IMR-90 (cell line): ENCODE data around the gene ARHGAP19. TPM values are rescaled to one million over a fixed set of nuclear protein-coding genes. Genes with fewer than 3 reads are reported as not detected.

Source experiments
- ATAC-seq: fragments of 200-7000 bp; cut with Tn5 transposase; 2 replicates; pipeline ENCODE4 v1.9.1; 2020; ENCODE audit warnings: low read depth, mild to moderate bottlenecking, moderate library complexity
- BruUV-seq: library from RNA; stranded (reverse); fragments of 400-500 nt; replicated peaks from 2 replicates; lab custom pipeline; 2021; lab: Mats Ljungman, UMichigan
- CTCF ChIA-PET: fragments of 300-600 bp; formaldehyde crosslinking; extraction: SDS; loops from one replicate; lab custom pipeline; 2021; ENCODE audit warnings: antibody characterized with exemption; lab: Yijun Ruan, JAX
- POLR2A ChIA-PET: fragments of 300-600 bp; sonication (Branson Sonifier 250); formaldehyde crosslinking; loops from one replicate; lab custom pipeline; 2022; ENCODE audit warnings: antibody characterized with exemption; ENCODE audit not compliant: unreplicated experiment; lab: Charles Lee
- DNase-seq: peaks from one replicate; pipeline ENCODE4 v3.0.0; 2013
- H2AFZ ChIP-seq: replicated peaks from 2 replicates; pipeline ENCODE3; 2013; ENCODE audit warnings: low read length, mild to moderate bottlenecking; ENCODE audit not compliant: poor library complexity
- H2AK5ac ChIP-seq: 2 replicates; pipeline ENCODE4 v1.6.1; 2013; ENCODE audit warnings: low read depth, low read length, inconsistent platforms
- H2AK9ac ChIP-seq: replicated peaks from 2 replicates; pipeline ENCODE3; 2013; ENCODE audit warnings: mild to moderate bottlenecking, low read depth, low read length, moderate library complexity; ENCODE audit not compliant: poor library complexity
- H2BK120ac ChIP-seq: 2 replicates; pipeline ENCODE4 v1.6.1; 2013; ENCODE audit warnings: low read depth, low read length, inconsistent platforms
- H2BK15ac ChIP-seq: 3 replicates; pipeline ENCODE4 v1.6.1; 2013; ENCODE audit warnings: low read depth, low read length, inconsistent platforms
- H2BK20ac ChIP-seq: 2 replicates; pipeline ENCODE4 v1.6.1; 2013; ENCODE audit warnings: low read depth, mild to moderate bottlenecking, inconsistent platforms, low read length, moderate library complexity
- H2BK5ac ChIP-seq: 2 replicates; pipeline ENCODE4 v1.6.1; 2013; ENCODE audit warnings: mild to moderate bottlenecking, low read depth, low read length, inconsistent platforms; ENCODE audit not compliant: poor library complexity, severe bottlenecking
- H3K14ac ChIP-seq: replicated peaks from 2 replicates; pipeline ENCODE4 v1.6.1; 2013; ENCODE audit warnings: low read depth, low read length, inconsistent platforms
- H3K18ac ChIP-seq: 2 replicates; pipeline ENCODE4 v1.6.1; 2013; ENCODE audit warnings: low read depth, low read length, control low read depth
- H3K23ac ChIP-seq: 2 replicates; pipeline ENCODE4 v1.6.1; 2013; ENCODE audit warnings: low read depth, low read length, inconsistent platforms
- H3K27ac ChIP-seq: 2 replicates; pipeline ENCODE4 v1.5.1; 2013; ENCODE audit warnings: mild to moderate bottlenecking, control low read depth, low read length; ENCODE audit not compliant: insufficient read depth
- H3K27me3 ChIP-seq: 2 replicates; pipeline ENCODE4 v1.6.1; 2013; ENCODE audit warnings: low read length; ENCODE audit not compliant: control insufficient read depth, insufficient read depth
- H3K36me3 ChIP-seq: 2 replicates; pipeline ENCODE4 v1.6.1; 2013; ENCODE audit warnings: low read length, mixed read lengths; ENCODE audit not compliant: control insufficient read depth, insufficient read depth
- H3K4ac ChIP-seq: 2 replicates; pipeline ENCODE4 v1.6.1; 2013; ENCODE audit warnings: low read depth, low read length, inconsistent platforms
- H3K4me1 ChIP-seq: 2 replicates; pipeline ENCODE4 v1.6.1; 2013; ENCODE audit warnings: low read length, mixed read lengths; ENCODE audit not compliant: control insufficient read depth, insufficient read depth
- H3K4me2 ChIP-seq: 2 replicates; pipeline ENCODE4 v1.6.1; 2013; ENCODE audit warnings: low read depth, mild to moderate bottlenecking, control low read depth, low read length, moderate library complexity
- H3K4me3 ChIP-seq: 2 replicates; pipeline ENCODE4 v1.5.1; 2013; ENCODE audit warnings: low read depth, mild to moderate bottlenecking, control low read depth, low read length, moderate library complexity; ENCODE audit not compliant: insufficient read depth
- H3K56ac ChIP-seq: 2 replicates; pipeline ENCODE4 v1.6.1; 2013; ENCODE audit warnings: low read length, inconsistent platforms; ENCODE audit not compliant: insufficient read depth; ENCODE audit errors: extremely low read depth
- H3K79me1 ChIP-seq, 2 experiments: 2 replicates each; pipeline ENCODE4 v1.6.1; 2013; ENCODE audit warnings: low read length in 2 of 2, inconsistent platforms in 1 of 2, low read depth in 1 of 2
- H3K9ac ChIP-seq: 2 replicates; pipeline ENCODE4 v1.6.1; 2013; ENCODE audit warnings: low read depth, low read length, control low read depth
- H3K9me1 ChIP-seq: 2 replicates; pipeline ENCODE4 v1.6.1; 2013; ENCODE audit warnings: low read length, inconsistent platforms; ENCODE audit not compliant: insufficient read depth
- H3K9me3 ChIP-seq: 2 replicates; pipeline ENCODE4 v1.6.1; 2013; ENCODE audit warnings: low read length; ENCODE audit not compliant: control insufficient read depth, insufficient read depth
- H4K20me1 ChIP-seq: 2 replicates; pipeline ENCODE4 v1.6.1; 2013; ENCODE audit warnings: low read length, inconsistent platforms; ENCODE audit not compliant: insufficient read depth
- H4K5ac ChIP-seq: 2 replicates; pipeline ENCODE4 v1.6.1; 2013; ENCODE audit warnings: mild to moderate bottlenecking, low read depth, low read length, control low read depth
- H4K8ac ChIP-seq, 2 experiments: 2 replicates each; pipeline ENCODE4 v1.6.1; 2013; ENCODE audit warnings: low read depth in 2 of 2, low read length in 2 of 2, control low read depth in 1 of 2, inconsistent platforms in 1 of 2
- H4K91ac ChIP-seq: 2 replicates; pipeline ENCODE4 v1.6.1; 2013; ENCODE audit warnings: low read depth, low read length, inconsistent platforms; ENCODE audit not compliant: insufficient read depth
- CEBPB ChIP-seq: IDR thresholded peaks from 2 replicates; pipeline ENCODE4 v1.6.1; 2012; ENCODE audit warnings: low read depth, low read length, improper control_type of control experiment
- MXI1 ChIP-seq: IDR thresholded peaks from 2 replicates; pipeline ENCODE4 v1.6.1; 2012; ENCODE audit warnings: low read depth, mild to moderate bottlenecking, low read length, moderate library complexity, borderline replicate concordance
- WGBS, 2 experiments: methylation state at CpG; one replicate each; pipeline versions ENCODE4 v1.1.5 to v1.1.7; 2013; ENCODE audit warnings: missing lambda C conversion rate in 2 of 2; ENCODE audit not compliant: insufficient read length in 1 of 2; ENCODE audit errors: extremely low coverage in 2 of 2; 5-methylcytosine and 5-hydroxymethylcytosine counted together
- dilution Hi-C: fragments of 300-500 bp; cut with HindIII; formaldehyde crosslinking; loops from one replicate; pipeline ENCODE4 v1.14.3; 2018; ENCODE audit warnings: low sequenced_read_pairs; ENCODE audit not compliant: unreplicated experiment
- in situ Hi-C: fragments of 300-500 bp; cut with MboI; formaldehyde crosslinking; loops from 3 replicates; pipeline ENCODE4 v1.14.3; 2019; ENCODE audit warnings: low sequenced_read_pairs, inconsistent platforms, mixed read lengths
- intact Hi-C: fragments of 100-400 bp; cut with micrococcal nuclease; formaldehyde crosslinking; loops from 2 replicates; pipeline ENCODE4 v1.10.0; 2022
- polyA plus RNA-seq, 3 experiments: library from polyadenylated mRNA; depleted of rRNA; stranded (reverse); fragments of >200 nt; gene quantifications; 2 replicates each; pipeline ENCODE4 v1.2.3, GENCODE V29; 2012; ENCODE audit warnings: low replicate concordance in 1 of 3
- total RNA-seq: library from RNA; depleted of rRNA; stranded (reverse); fragments of >200 nt; gene quantifications from 2 replicates; pipeline ENCODE4 v1.2.3, GENCODE V29; 2012

Gene ARHGAP19
- total and polyA plus RNA-seq, 2 of the 4 experiments (the other 2 are of a cell fraction), result 6.3 to 7.0 TPM

- ChIA-PET CTCF (interaction anchor here (0.6 to 2.2 kb wide), 16 partner anchors 7 to 474 kb away, joined by 3 to 23 read pairs (median 4); partner anchors contain the start of gene FRAT1), POLR2A (no interaction called here)
- Histone ChIP-seq H4K91ac (no peak overlapping the region), H3K9ac (no peak overlapping the region), H3K4me3 (no peak overlapping the region), H3K4me1 (peaks cover 6% of the 10 kb centered on the region; the same call in 1 of the 2 replicates), H2BK5ac (peak overlapping the region; percentile 23), H3K18ac (no peak overlapping the region), H2AFZ (peak overlapping the region; percentile 35), H3K14ac (no peak overlapping the region; the same call in 1 of the 2 replicates), H4K8ac (peak overlapping the region in 1 of 2 experiments; percentile 39; a peak in 1 of 4 replicates), H4K5ac (no peak overlapping the region), H2AK9ac (no peak overlapping the region), H3K36me3 (no peaks in the 10 kb centered on the region), H2BK20ac (no peak overlapping the region), H2AK5ac (no peak overlapping the region), H4K20me1 (no peaks in the 10 kb centered on the region), H2BK15ac (no peak overlapping the region), H3K23ac (no peak overlapping the region), H2BK120ac (no peak overlapping the region), H3K27me3 (no peaks in the 10 kb centered on the region), H3K9me3 (no peaks in the 10 kb centered on the region), H3K79me1 (peaks cover 15 to 35% of the 10 kb centered on the region in 2 experiments; a peak in 3 of 4 replicates), H3K27ac (no peak overlapping the region), H3K4me2 (peak overlapping the region; percentile 51), H3K4ac (no peak overlapping the region), H3K56ac (no peak overlapping the region), H3K9me1 (peaks cover 4% of the 10 kb centered on the region; the same call in 1 of the 2 replicates)
- ATAC-seq (peak; percentile 25), DNase-seq (peak; percentile 42)
- 40% methylated on average over 1 of the region's 9 CpGs; no CpG with 5 or more reads in 1 of the 2 experiments for WGBS, 2 experiments
- intact Hi-C loops, result loop anchor here (2.0 kb wide), 2 partner anchors 54 to 76 kb away; no protein-coding TSS in a partner anchor
- in situ Hi-C loops, result no loop called here
- TF ChIP-seq MXI1 (no peak), CEBPB (peak; percentile 91)
- BruUV-seq, result no TSS peak
- dilution Hi-C loops, result no loop called here
These were observed 13.2 kb downstream of the ARHGAP19 start for GRCh38 chr10:97279121-97279815.
